Heart left ventricle (tissue), 16 donors: Measurements from ENCODE around the gene CTCFL. TPM values are rescaled to one million over a fixed set of nuclear protein-coding genes. Genes with fewer than 3 reads are reported as not detected.
A peak's percentile ranks its signal among the peaks of the same experiment; 100 is the strongest.

Experiments
- ATAC-seq, 4 donors: fragments of 200-7000 bp; cut with Tn5 transposase; one replicate each; pipeline ENCODE4 v1.9.1; 2020 to 2022; ENCODE audit warnings: moderate library complexity in 4 of 4, mild to moderate bottlenecking in 3 of 4, moderate number of reproducible peaks in 1 of 4
- DNase-seq, 5 donors: peaks; one replicate each; pipeline ENCODE4 v3.0.0-alpha.2; 2020
- H3K27ac ChIP-seq, 12 donors: fragments of 200-600 bp; sonication (generic) in 4 of 12; one replicate each; pipeline versions ENCODE4 v1.5.0 to v1.8.0; 2016 to 2022; ENCODE audit warnings: mild to moderate bottlenecking in 2 of 12
- H3K27me3 ChIP-seq, 9 donors: fragments of 200-600 bp; sonication (generic) in 2 of 9; one replicate each; pipeline versions ENCODE4 v1.5.1 to v1.8.0; 2016 to 2022; ENCODE audit warnings: mild to moderate bottlenecking in 3 of 9
- H3K36me3 ChIP-seq, 9 donors: fragments of 200-600 bp; sonication (generic) in 2 of 9; one replicate each; pipeline versions ENCODE4 v1.5.0 to v1.8.0; 2018 to 2022; ENCODE audit warnings: mild to moderate bottlenecking in 2 of 9
- H3K4me1 ChIP-seq, 12 donors: fragments of 200-600 bp; sonication (generic) in 4 of 12; one replicate each; pipeline versions ENCODE4 v1.5.0 to v1.8.0; 2016 to 2022; ENCODE audit warnings: mild to moderate bottlenecking in 3 of 12
- H3K4me3 ChIP-seq, 12 donors: fragments of 200-600 bp; sonication (generic) in 4 of 12; one replicate each; pipeline versions ENCODE4 v1.5.0 to v1.8.0; 2017 to 2022; ENCODE audit warnings: mild to moderate bottlenecking in 9 of 12, moderate library complexity in 4 of 12
- H3K9me3 ChIP-seq, 12 donors: fragments of 200-600 bp; sonication (generic) in 4 of 12; one replicate each; pipeline versions ENCODE4 v1.5.0 to v1.8.0; 2016 to 2022; ENCODE audit warnings: mild to moderate bottlenecking in 1 of 12
- POLR2A ChIP-seq, 2 donors: fragments of 450-650 bp; IDR thresholded peaks; one replicate each; pipeline ENCODE4 v1.6.1; 2017; ENCODE audit warnings: antibody characterized with exemption in 2 of 2, mild to moderate bottlenecking in 2 of 2, moderate library complexity in 2 of 2
- WGBS, 4 donors: extraction: QIAGEN DNeasy Blood & Tissue Kit in 2 of 4; methylation state at CpG; one replicate each; pipeline versions ENCODE4 v1.1.5 to v1.1.7; 2013 to 2018; 5-methylcytosine and 5-hydroxymethylcytosine counted together
- intact Hi-C, 10 donors: fragments of 100-400 bp; cut with DNase I; formaldehyde crosslinking; loops; one replicate each; pipeline versions ENCODE4 v1.11.1 to v1.14.2; 2022
- polyA plus RNA-seq, 2 donors: library from polyadenylated mRNA; stranded (reverse); fragments of 200-250 nt; gene quantifications; one replicate each; pipeline ENCODE4 v1.2.3, GENCODE V29; 2013
- total RNA-seq, 9 donors: library from RNA; depleted of rRNA in 2 of 9; stranded (reverse); fragments of >200 nt in 2 of 9; fragmentation: NEBNext Ultra II Directional in 3 of 9; extraction: Animal tissue kit (Norgen Biotek cat#: 25700) in 3 of 9; gene quantifications; one replicate each; pipeline versions ENCODE4 v1.1.0 to v1.2.4, GENCODE V29; 2016 to 2023
- TF ChIP-seq, protein P1 (sequence below), 12 donors: fragments of 200-600 bp; sonication (generic) in 4 of 12; IDR thresholded peaks; one replicate each; pipeline versions ENCODE4 v1.5.0 to v1.8.0; 2018 to 2022; ENCODE audit warnings: antibody characterized with exemption in 12 of 12, mild to moderate bottlenecking in 5 of 12
- donor health status: ischemic (EF 13 %, LVEDD 7.1; RV severe dilation, severe dysfunction).
- donor health status: healthy with polysubstance abuse.
- donor health status: DM: no; HTN: yes; CAD: no.
- donor health status: DM: no; HTN: no; CAD: no.
- donor health status: ischemic (EF 25% LVEDD 6.9; RV normal size, moderate dysfunction).
- donor health status: ischemic (EF 25% LVEDD 5.7; RV mildly dilated, moderate dysfunction).
- donor health status: healthy.
- donor health status: DM: yes; HTN: yes; CAD: no.
- donor health status: ischemic (EF 35%, LVEDD 5.7; RV mildly dilated, moderate dysfunction).
- donor health status: nonischemic (EF 11% LVEDD 7.7; RV severe dilation, severe dysfunction).
- donor health status: DM: yes; HTN: yes; CAD: no.
- donor health status: PGD.
- donor health status: ischemic (EF 29% LVEDD 5.4; RV normal size, mild dysfunction).
- donor health status: nonischemic (EF 23%, LVEDD 6.1; RV moderate dilation, normal function).

The CTCFL gene
- total and polyA plus RNA-seq, 11 donors: not detected

DNA sequence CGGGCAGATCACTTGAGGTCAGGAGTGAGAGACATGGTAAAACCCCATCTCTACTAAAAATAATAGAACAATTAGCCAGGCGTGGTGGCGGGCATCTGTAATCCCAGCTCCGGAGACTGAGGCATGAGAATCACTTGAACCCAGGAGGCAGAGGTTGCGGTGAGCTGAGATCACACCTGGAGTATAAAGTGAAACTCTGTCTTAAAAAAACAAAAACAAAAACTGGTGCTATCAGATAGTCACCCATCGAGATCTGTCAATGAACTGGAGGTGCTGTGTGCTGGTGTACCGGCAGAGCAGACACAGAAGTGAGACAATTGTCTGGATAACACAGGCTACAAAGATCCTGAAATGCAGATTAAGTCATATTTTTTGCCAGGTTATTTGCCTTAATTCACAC lies 24.7 kb downstream of the CTCFL start:
- peaks cover 0 to 37% (median 0%) of the 10 kb centered on the region in 9 donors for H3K27me3 ChIP-seq
- ATAC-seq: no peak
- H3K9me3 ChIP-seq: no peaks in the 10 kb centered on the region
- no peak overlapping the region for H3K4me3 ChIP-seq
- no peak for TF ChIP-seq POLR2A (IDR thresholded peaks at IDR 0.05)
- TF ChIP-seq, protein P1, sequence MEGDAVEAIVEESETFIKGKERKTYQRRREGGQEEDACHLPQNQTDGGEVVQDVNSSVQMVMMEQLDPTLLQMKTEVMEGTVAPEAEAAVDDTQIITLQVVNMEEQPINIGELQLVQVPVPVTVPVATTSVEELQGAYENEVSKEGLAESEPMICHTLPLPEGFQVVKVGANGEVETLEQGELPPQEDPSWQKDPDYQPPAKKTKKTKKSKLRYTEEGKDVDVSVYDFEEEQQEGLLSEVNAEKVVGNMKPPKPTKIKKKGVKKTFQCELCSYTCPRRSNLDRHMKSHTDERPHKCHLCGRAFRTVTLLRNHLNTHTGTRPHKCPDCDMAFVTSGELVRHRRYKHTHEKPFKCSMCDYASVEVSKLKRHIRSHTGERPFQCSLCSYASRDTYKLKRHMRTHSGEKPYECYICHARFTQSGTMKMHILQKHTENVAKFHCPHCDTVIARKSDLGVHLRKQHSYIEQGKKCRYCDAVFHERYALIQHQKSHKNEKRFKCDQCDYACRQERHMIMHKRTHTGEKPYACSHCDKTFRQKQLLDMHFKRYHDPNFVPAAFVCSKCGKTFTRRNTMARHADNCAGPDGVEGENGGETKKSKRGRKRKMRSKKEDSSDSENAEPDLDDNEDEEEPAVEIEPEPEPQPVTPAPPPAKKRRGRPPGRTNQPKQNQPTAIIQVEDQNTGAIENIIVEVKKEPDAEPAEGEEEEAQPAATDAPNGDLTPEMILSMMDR (IDR thresholded peaks at IDR 0.05): no peak
- no peaks in the 10 kb centered on the region for H3K36me3 ChIP-seq
- H3K27ac ChIP-seq: no peak overlapping the region
- H3K4me1 ChIP-seq: peaks cover 0 to 25% (median 0%) of the 10 kb centered on the region in 12 donors
- intact Hi-C loops: no loop called here
- WGBS, 4 donors: 88 to 96% (median 91%) methylated on average over 7 of the region's 7 CpGs
- no peak for DNase-seq

DNA sequence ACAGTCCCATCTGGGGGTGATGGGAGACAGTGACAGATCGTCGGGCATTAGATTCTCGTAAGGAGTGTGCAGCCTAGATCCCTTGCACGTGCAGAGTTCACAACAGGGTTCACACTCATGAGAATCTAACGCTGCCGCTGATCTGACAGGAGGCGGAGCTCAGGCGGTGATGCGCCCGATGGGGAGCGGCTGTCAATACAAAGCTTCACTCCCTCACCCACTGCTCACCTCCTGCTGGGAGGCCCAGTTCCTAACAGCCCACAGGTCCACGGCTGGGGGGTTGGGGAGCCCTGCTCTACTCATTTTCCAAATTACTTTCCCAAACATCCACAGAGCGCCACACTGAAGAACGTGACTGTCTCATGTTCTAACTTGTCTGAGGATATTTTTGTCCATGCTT lies 25.3 kb downstream of the CTCFL start:
- Histone ChIP-seq H3K27me3 (peaks cover 0 to 37% (median 0%) of the 10 kb centered on the region in 9 donors), H3K4me3 (no peak overlapping the region), H3K9me3 (no peaks in the 10 kb centered on the region), H3K36me3 (no peaks in the 10 kb centered on the region), H3K27ac (no peak overlapping the region), H3K4me1 (peaks cover 0 to 30% (median 3%) of the 10 kb centered on the region in 12 donors)
- DNase-seq: no peak
- WGBS, 4 donors: 59 to 76% (median 66%) methylated on average over 14 of the region's 14 CpGs
- ATAC-seq: no peak
- intact Hi-C loops: loop anchor here in 2 of 10 donors (10.0 kb wide), 2 partner anchors 65 to 415 kb away; no protein-coding TSS in a partner anchor
- TF ChIP-seq, protein P1 (IDR thresholded peaks at IDR 0.05): no peak
- TF ChIP-seq POLR2A (IDR thresholded peaks at IDR 0.05): no peak

DNA sequence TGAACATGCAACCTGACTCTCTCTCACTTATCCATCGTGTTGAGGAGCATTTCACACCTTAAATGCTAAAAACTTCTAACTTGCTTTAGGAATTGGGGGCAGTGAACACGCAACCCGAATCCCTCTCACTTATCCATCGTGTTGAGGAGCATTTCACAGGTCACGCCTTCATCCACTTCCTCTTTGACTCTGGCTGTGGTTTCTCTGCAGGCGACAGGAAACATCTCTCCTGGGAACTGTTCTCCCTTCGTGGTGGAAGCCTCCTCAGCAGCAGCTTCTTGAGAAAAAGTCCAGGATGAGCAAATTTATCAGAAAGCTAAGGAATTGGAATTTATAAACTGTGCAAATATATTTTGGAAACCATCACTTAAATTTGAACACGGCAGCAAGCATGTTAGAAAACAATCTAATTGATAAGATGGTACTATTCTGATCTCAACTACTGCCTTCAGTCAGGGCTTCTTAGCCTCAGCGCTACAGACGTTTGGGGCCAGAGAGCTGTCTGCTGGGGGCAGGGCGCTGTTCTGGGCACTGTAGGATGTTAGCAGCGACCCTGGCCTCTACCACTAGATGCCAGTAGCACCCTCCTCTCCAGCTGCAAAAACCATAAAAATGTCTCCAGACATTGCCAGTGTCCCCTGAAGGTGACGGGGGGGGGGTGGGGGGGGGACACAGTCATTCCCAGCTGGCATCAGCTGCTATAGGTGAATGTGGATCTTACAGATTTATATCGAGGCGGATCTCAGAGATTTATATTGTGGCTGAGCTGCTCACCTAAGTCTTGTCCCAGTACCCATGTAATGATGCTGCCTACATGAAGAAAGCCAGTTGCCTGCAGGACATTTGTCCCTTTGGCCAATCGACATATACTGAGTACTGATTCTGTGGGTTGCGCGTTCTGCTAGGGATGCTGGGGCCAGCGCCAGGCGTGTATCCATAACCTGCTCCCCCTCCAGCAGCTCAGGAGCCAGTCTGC lies 26.2 kb downstream of the CTCFL start:
- peaks cover 0 to 30% (median 8%) of the 10 kb centered on the region in 12 donors for H3K4me1 ChIP-seq
- no peak overlapping the region for H3K4me3 ChIP-seq
- TF ChIP-seq POLR2A (IDR thresholded peaks at IDR 0.05): no peak
- TF ChIP-seq, protein P1 (IDR thresholded peaks at IDR 0.05): peak in 7 of 12 donors; percentile 5 to 35 (median 21)
- H3K36me3 ChIP-seq: no peaks in the 10 kb centered on the region
- WGBS, 4 donors: 41 to 52% (median 44%) methylated on average over 18 to 20 of the region's 20 CpGs
- H3K27ac ChIP-seq: no peak overlapping the region
- ATAC-seq: peak in 3 of 4 donors; percentile 53 to 73 (median 69)
- H3K9me3 ChIP-seq: no peaks in the 10 kb centered on the region
- H3K27me3 ChIP-seq: peaks cover 0 to 37% (median 0%) of the 10 kb centered on the region in 9 donors
- peak in 1 of 5 donors; percentile 49 for DNase-seq
- intact Hi-C loops: loop anchor here in 2 of 10 donors (10.0 kb wide), 2 partner anchors 64 to 414 kb away; no protein-coding TSS in a partner anchor

DNA sequence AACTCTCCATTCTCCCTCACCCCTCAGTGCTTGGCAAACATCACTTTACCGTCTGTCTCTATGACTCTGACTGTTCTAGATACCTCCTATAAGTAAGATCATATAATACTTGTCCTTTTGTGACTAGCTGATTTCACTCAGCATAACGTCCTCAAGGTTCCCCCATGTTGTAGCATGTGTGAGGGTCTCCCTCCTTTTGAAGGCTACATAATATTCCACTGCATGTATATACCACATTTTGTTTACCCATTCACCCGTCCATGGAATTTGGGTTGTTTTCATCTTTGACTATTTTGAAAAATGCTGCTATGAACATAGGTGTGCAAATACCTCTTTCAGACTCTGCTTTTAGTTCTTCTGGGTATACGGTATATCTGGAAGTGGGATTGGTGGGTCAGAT lies 28.3 kb downstream of the CTCFL start:
- Histone ChIP-seq H3K4me1 (peaks cover 0 to 17% (median 9%) of the 10 kb centered on the region in 12 donors), H3K27me3 (peaks cover 0 to 32% (median 0%) of the 10 kb centered on the region in 9 donors), H3K36me3 (no peaks in the 10 kb centered on the region), H3K4me3 (no peak overlapping the region), H3K9me3 (no peaks in the 10 kb centered on the region), H3K27ac (no peak overlapping the region)
- intact Hi-C loops: loop anchor here in 4 of 10 donors (1.0 to 10.0 kb wide), 4 partner anchors 62 to 412 kb away; no protein-coding TSS in a partner anchor
- DNase-seq (no peak), ATAC-seq (no peak)
- TF ChIP-seq POLR2A (IDR thresholded peaks at IDR 0.05): no peak
- TF ChIP-seq, protein P1 (IDR thresholded peaks at IDR 0.05): no peak
- 93 to 94% (median 93%) methylated on average over 4 of the region's 4 CpGs for WGBS, 4 donors
